ENCODE measurements around the gene C12orf75.
"Not testable (repeated sequence)": the region's sequence is repeated elsewhere in the genome, so short reads cannot be mapped to it uniquely, and the experiment has no call there.

Gene C12orf75

GRCh38 chr12:105384220-105384619 is 53.7 kb downstream of the C12orf75 start:
- no peak for DNase-seq

- no peak for DNase-seq
Measured at GRCh38 chr12:105384916-105385535, 54.5 kb downstream of the C12orf75 start.

GRCh38 chr12:105386431-105386830 is 55.9 kb downstream of the C12orf75 start:
- no peak for DNase-seq

- DNase-seq: no peak
Measured at GRCh38 chr12:105391231-105391630, 60.7 kb downstream of the C12orf75 start.

- DNase-seq: no peak
Measured at GRCh38 chr12:105393587-105393986, 63.1 kb downstream of the C12orf75 start.

GRCh38 chr12:105396024-105396423 is 65.5 kb downstream of the C12orf75 start:
- DNase-seq: no peak

GRCh38 chr12:105396983-105397382 is 66.5 kb downstream of the C12orf75 start:
- no peak for DNase-seq

- no peak for DNase-seq
Measured at GRCh38 chr12:105398930-105399329, 68.4 kb downstream of the C12orf75 start.

GRCh38 chr12:105399428-105400081 is 69.1 kb downstream of the C12orf75 start:
- DNase-seq: no peak

GRCh38 chr12:105400227-105400626 is 69.7 kb downstream of the C12orf75 start:
- no peak for DNase-seq

- DNase-seq: no peak
Measured at GRCh38 chr12:105401198-105401597, 70.7 kb downstream of the C12orf75 start.

GRCh38 chr12:105402366-105402765 is 71.9 kb downstream of the C12orf75 start:
- no peak for DNase-seq

- no peak for DNase-seq
Measured at GRCh38 chr12:105403095-105403494, 72.6 kb downstream of the C12orf75 start.

- not testable (repeated sequence) for DNase-seq
Measured at GRCh38 chr12:105404134-105404533, 73.6 kb downstream of the C12orf75 start.

- DNase-seq: no peak
Measured at GRCh38 chr12:105406497-105406896, 76.0 kb downstream of the C12orf75 start.

- no peak for DNase-seq
Measured at GRCh38 chr12:105409279-105409678, 78.8 kb downstream of the C12orf75 start.

GRCh38 chr12:105409801-105410471 is 79.4 kb downstream of the C12orf75 start:
- no peak for DNase-seq

GRCh38 chr12:105413911-105414487 is 83.5 kb downstream of the C12orf75 start:
- no peak for DNase-seq

- DNase-seq: no peak
Measured at GRCh38 chr12:105417732-105418131, 87.2 kb downstream of the C12orf75 start.

GRCh38 chr12:105418229-105418628 is 87.7 kb downstream of the C12orf75 start:
- DNase-seq: no peak

GRCh38 chr12:105418821-105419291 is 88.4 kb downstream of the C12orf75 start:
- no peak for DNase-seq

- no peak for DNase-seq
Measured at GRCh38 chr12:105419606-105420005, 89.1 kb downstream of the C12orf75 start.

GRCh38 chr12:105420046-105420445 is 89.6 kb downstream of the C12orf75 start:
- no peak for DNase-seq

Measured in activated CD4-positive, alpha-beta T cell treated with anti-CD3 and anti-CD28 coated beads for 4 hours (primary cell).